IPS DF 4.7 (cell line): ENCODE results near the gene USE1.

Experiments used
- DNase-seq: peaks from one replicate; pipeline ENCODE4 v3.0.0-alpha.2; 2013; ENCODE audit warnings: low spot score; ENCODE audit errors: extremely low read depth

USE1 gene

GRCh38 chr19:17256130-17256529, 41.0 kb downstream of the USE1 start:
- no peak for DNase-seq

DNA sequence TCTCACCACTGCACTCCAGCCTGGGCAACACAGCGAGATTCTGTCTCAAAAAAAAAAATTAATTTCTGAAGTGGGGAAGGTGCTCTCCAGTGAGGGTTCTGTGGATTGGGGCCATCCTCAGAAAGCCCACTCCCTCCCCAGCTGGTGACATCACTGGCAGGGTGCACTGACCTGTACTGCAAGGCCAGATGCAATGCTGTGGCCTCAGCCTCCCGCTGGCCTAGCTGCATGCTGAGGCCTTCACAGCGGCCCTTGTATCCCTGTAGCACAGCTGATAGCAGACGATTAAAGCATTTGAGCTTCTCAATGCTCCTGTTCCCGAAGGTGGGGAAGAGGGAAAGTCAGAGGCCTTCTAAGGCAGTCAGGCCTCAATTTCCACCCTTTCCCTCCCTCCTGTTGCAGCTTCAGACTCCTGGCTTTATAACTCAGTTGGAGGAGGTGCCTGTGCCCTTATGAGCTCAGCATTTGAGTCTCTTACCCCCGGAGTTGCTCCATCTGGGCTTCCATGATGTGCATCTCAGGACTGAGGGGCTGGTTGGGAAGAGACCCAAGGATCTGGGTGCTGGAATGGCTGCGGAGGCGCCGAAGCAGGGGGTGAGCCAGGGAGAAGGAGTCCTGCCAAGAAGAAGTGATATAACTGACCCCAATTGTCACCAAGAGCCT, 44.1 kb downstream of the USE1 start:
- DNase-seq = no peak

DNA sequence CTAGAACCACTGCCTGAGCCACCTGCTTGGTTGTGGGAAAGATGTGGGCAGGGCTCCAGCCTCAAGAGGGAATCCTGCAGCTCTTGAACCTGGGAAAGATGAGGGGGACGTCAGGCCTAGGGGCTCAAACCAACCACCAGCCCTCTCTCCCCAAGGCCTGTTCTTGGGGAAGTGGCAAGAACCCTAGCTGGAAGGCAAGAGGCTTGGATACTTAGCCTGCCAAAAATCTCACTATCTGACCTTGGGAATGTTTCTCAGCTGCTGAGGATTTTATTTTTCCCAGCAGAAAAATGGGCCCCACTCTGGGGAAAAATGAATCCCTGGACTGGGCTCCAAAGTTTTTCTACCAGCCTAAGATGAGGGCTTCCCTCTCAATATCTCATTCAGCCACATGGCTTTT, 44.8 kb downstream of the USE1 start:
- DNase-seq = no peak

GRCh38 chr19:17260842-17261325, 45.7 kb downstream of the USE1 start:
- DNase-seq = no peak

DNA sequence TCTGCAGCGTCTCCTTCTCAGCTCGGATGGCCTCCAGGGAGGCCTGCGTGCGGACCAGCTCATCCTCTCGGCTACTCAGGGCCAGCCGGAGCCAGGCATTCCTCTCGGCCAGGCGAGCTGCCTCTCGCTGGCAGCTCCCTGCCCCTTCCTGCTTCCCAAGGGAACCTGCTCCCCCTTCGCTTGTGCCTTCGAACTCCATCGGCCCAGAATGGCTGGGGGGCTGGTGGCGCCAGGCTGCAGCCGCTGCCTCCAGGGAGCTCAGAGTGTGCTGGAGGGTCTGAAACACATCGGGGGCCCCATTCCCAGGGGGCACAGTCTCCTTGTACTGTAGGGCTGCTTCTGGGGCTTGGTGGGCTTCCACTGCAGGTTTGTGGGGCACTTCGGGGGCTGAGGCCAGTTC, 47.4 kb downstream of the USE1 start:
- DNase-seq = no peak

- DNase-seq = no peak
Observed at GRCh38 chr19:17263712-17264640, 48.8 kb downstream of the USE1 start.

DNA sequence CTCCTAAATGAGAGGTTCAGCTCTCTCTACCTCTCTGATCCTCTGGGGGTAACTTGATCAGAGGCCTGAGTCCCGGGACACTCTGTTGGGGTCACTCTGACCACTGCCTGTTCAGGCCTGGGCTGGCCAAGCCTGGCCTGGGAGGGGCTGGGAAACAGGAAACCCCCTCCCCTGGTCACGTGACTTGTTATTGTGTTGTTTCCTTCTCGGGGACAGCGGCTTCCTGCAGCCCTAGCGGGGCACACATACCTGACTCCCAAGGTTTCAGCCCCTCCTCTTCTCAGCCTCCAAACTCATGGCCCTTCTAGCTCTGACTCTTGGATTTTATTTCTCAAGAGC, 49.5 kb downstream of the USE1 start, which contains the start of gene USHBP1:
Gene USHBP1, minus strand, starts transcription at position 105 of the 339 bp plus-strand sequence. CDS start 446 bp downstream, outside the sequence.
- no peak for DNase-seq

GRCh38 chr19:17266026-17266425, 50.9 kb downstream of the USE1 start:
- no peak for DNase-seq

DNA sequence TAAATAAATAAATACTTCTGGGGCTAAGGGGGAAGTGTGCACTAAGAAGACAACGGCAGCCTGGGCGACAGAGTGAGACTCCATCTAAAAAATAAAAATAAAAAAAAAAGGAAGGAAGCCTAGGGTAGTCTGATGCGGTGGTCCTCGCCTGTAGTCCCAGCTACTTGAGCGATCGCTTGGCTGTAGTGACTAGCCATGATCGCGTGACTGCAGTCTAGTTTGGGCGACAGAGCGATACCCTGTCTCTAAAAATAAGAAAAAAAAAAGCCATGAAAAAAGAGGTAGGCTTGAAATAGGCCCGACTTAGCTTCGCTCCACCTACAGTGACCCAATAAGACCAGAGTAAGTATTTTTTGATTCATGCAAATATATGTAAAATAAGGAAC, 51.4 kb downstream of the USE1 start:
- DNase-seq = no peak

GRCh38 chr19:17266975-17267788, 52.0 kb downstream of the USE1 start, which contains the start of gene BABAM1:
TSS of gene BABAM1 (plus strand) at chr19:17267443. CDS start at chr19:17268807, 1,364 bp downstream.
- peak; percentile 100 for DNase-seq

DNA sequence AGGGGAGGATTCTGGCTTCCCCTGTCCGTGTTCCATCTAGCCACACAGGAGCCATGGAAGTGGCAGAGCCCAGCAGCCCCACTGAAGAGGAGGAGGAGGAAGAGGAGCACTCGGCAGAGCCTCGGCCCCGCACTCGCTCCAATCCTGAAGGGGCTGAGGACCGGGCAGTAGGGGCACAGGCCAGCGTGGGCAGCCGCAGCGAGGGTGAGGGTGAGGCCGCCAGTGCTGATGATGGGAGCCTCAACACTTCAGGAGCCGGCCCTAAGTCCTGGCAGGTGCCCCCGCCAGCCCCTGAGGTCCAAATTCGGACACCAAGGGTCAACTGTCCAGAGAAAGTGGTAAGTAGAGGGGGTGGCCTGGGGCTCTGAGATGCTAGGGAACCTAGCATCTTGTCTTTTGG, 53.6 kb downstream of the USE1 start:
- no peak for DNase-seq
